GM23338 (cell line): ENCODE data around the gene SHB. TPM values are rescaled to one million over a fixed set of nuclear protein-coding genes. Genes with fewer than 3 reads are reported as not detected.

ENCODE experiments used
- ATAC-seq: fragments of 200-7000 bp; cut with Tn5 transposase; 3 replicates; pipeline ENCODE4 v1.9.1; 2020
- DNase-seq: peaks from one replicate; pipeline ENCODE4 v3.0.0-alpha.2; 2015; ENCODE audit warnings: low spot score
- H2AFZ ChIP-seq: fragments of 200-600 bp; sonication (generic); 2 replicates; pipeline ENCODE4 v1.8.0; 2016; ENCODE audit warnings: antibody characterized with exemption, mild to moderate bottlenecking, moderate library complexity
- H3F3A ChIP-seq: fragments of 200-600 bp; sonication (generic); replicated peaks from 2 replicates; pipeline ENCODE4 v1.8.0; 2017; ENCODE audit warnings: antibody characterized with exemption, mixed run types, low read depth
- H3K27ac ChIP-seq: fragments of 200-600 bp; sonication (generic); 2 replicates; pipeline ENCODE4 v1.6.1; 2016; ENCODE audit warnings: low read depth
- H3K27me3 ChIP-seq: fragments of 200-600 bp; sonication (generic); 2 replicates; pipeline ENCODE4 v1.8.0; 2016; ENCODE audit warnings: mild to moderate bottlenecking, mixed run types, moderate library complexity; ENCODE audit not compliant: insufficient read depth
- H3K36me3 ChIP-seq: fragments of 200-600 bp; sonication (generic); 2 replicates; pipeline ENCODE4 v1.8.0; 2016; ENCODE audit warnings: mild to moderate bottlenecking; ENCODE audit not compliant: insufficient read depth
- H3K4me1 ChIP-seq: fragments of 200-600 bp; sonication (generic); 2 replicates; pipeline ENCODE4 v1.8.0; 2016; ENCODE audit warnings: mild to moderate bottlenecking, moderate library complexity; ENCODE audit not compliant: insufficient read depth
- H3K4me2 ChIP-seq: fragments of 200-600 bp; sonication (generic); 2 replicates; pipeline ENCODE4 v1.7.1; 2017; ENCODE audit warnings: mixed run types
- H3K4me3 ChIP-seq: fragments of 200-600 bp; sonication (generic); 2 replicates; pipeline ENCODE4 v1.6.1; 2016; ENCODE audit warnings: mixed run types
- H3K79me2 ChIP-seq: fragments of 200-600 bp; sonication (generic); replicated peaks from 2 replicates; pipeline ENCODE4 v1.8.0; 2017; ENCODE audit warnings: mild to moderate bottlenecking; ENCODE audit not compliant: insufficient read depth
- H3K9me2 ChIP-seq: fragments of 200-600 bp; sonication (generic); 2 replicates; pipeline ENCODE4 v1.8.0; 2017; ENCODE audit not compliant: insufficient read depth
- H4K20me1 ChIP-seq: fragments of 200-600 bp; sonication (generic); replicated peaks from 2 replicates; pipeline ENCODE4 v1.8.0; 2017; ENCODE audit warnings: mild to moderate bottlenecking; ENCODE audit not compliant: insufficient read depth
- H3K27ac Mint-ChIP-seq: 2 replicates; pipeline ENCODE4 v1.8.0; 2020; ENCODE audit warnings: inconsistent platforms, mild to moderate bottlenecking, moderate library complexity, mixed read lengths
- H3K27me3 Mint-ChIP-seq: 3 replicates; pipeline ENCODE4 v1.8.0; 2022; ENCODE audit warnings: low read depth, mild to moderate bottlenecking, moderate library complexity, mixed read lengths, inconsistent platforms; ENCODE audit not compliant: insufficient read depth, poor library complexity
- H3K36me3 Mint-ChIP-seq: 3 replicates; pipeline ENCODE4 v1.8.0; 2021; ENCODE audit warnings: low read depth, mild to moderate bottlenecking, inconsistent platforms, moderate library complexity, mixed read lengths
- H3K4me1 Mint-ChIP-seq: 3 replicates; pipeline ENCODE4 v1.8.0; 2020; ENCODE audit warnings: mild to moderate bottlenecking, inconsistent platforms, mixed read lengths
- H3K4me3 Mint-ChIP-seq: 3 replicates; pipeline ENCODE4 v1.8.0; 2021; ENCODE audit warnings: moderate library complexity, mild to moderate bottlenecking, inconsistent platforms, mixed read lengths
- H3K9me3 Mint-ChIP-seq: 3 replicates; pipeline ENCODE4 v1.8.0; 2020; ENCODE audit warnings: moderate library complexity, mild to moderate bottlenecking, inconsistent platforms, mixed read lengths
- CREB1 ChIP-seq: fragments of 250-450 bp; sonication (Bioruptor Pico); IDR thresholded peaks from 2 replicates; pipeline ENCODE4 v1.5.0; 2020; ENCODE audit warnings: low read depth, mild to moderate bottlenecking, moderate library complexity
- EZH2 ChIP-seq: fragments of 200-600 bp; sonication (generic); IDR thresholded peaks from one replicate; pipeline ENCODE4 v1.8.0; 2017; ENCODE audit warnings: antibody characterized with exemption, mild to moderate bottlenecking, low read depth; ENCODE audit not compliant: unreplicated experiment
- EZH2phosphoT487 ChIP-seq: fragments of 200-600 bp; sonication (generic); IDR thresholded peaks from one replicate; pipeline ENCODE4 v1.8.1; 2018; ENCODE audit warnings: antibody characterized with exemption; ENCODE audit not compliant: unreplicated experiment
- JUNB ChIP-seq: IDR thresholded peaks from one replicate; pipeline ENCODE4 v1.6.1; 2016; ENCODE audit warnings: antibody characterized with exemption; ENCODE audit not compliant: unreplicated experiment
- NANOG ChIP-seq: IDR thresholded peaks from 2 replicates; pipeline ENCODE4 v1.6.1; 2016; ENCODE audit warnings: antibody characterized with exemption, borderline replicate concordance
- POLR2AphosphoS5 ChIP-seq: IDR thresholded peaks from 2 replicates; pipeline ENCODE4 v1.6.1; 2016; ENCODE audit warnings: antibody characterized with exemption, low read depth
- STAT1 ChIP-seq: IDR thresholded peaks from one replicate; pipeline ENCODE4 v1.6.1; 2016; ENCODE audit warnings: antibody characterized with exemption; ENCODE audit not compliant: unreplicated experiment
- ZNF114 ChIP-seq: fragments of 250-450 bp; sonication (Bioruptor Pico); IDR thresholded peaks from 2 replicates; pipeline ENCODE4 v1.5.0; 2020; ENCODE audit warnings: mild to moderate bottlenecking, moderate library complexity
- ZNF331 ChIP-seq: fragments of 250-450 bp; sonication (Bioruptor Pico); IDR thresholded peaks from 2 replicates; pipeline ENCODE4 v1.5.0; 2020; ENCODE audit warnings: low read depth, mild to moderate bottlenecking, moderate library complexity
- polyA plus RNA-seq: library from polyadenylated mRNA; unstranded; fragments of >200 nt; fragmentation: Nextera tagmentation; extraction: Ambion mirVana; gene quantifications from 2 replicates; pipeline ENCODE4 v1.2.1, GENCODE V29; 2016
- total RNA-seq: library from RNA; depleted of rRNA; stranded (reverse); fragments of >200 nt; shearing (Covaris generic); gene quantifications from 2 replicates; pipeline ENCODE4 v1.2.3, GENCODE V29; 2014
- TF ChIP-seq, protein P1 (sequence below): IDR thresholded peaks from 2 replicates; pipeline ENCODE4 v1.6.1; 2016; ENCODE audit warnings: antibody characterized with exemption
- TF ChIP-seq, protein P2 (sequence below): fragments of 250-450 bp; sonication (Bioruptor Pico); IDR thresholded peaks from 2 replicates; pipeline ENCODE4 v1.5.0; 2020; ENCODE audit warnings: mild to moderate bottlenecking, moderate library complexity
- TF ChIP-seq, protein P3 (sequence below): IDR thresholded peaks from one replicate; pipeline ENCODE4 v1.6.1; 2018; ENCODE audit warnings: antibody characterized with exemption; ENCODE audit not compliant: unreplicated experiment
- TF ChIP-seq, protein P4 (sequence below), 2 experiments: fragments of 200-600 bp in 1 of 2; sonication (generic) in 1 of 2; conservative IDR thresholded peaks; 2 replicates each; pipeline versions ENCODE4 v1.5.1 to v1.6.1; 2016 to 2017; ENCODE audit warnings: antibody characterized with exemption in 2 of 2, low read depth in 2 of 2, mild to moderate bottlenecking in 2 of 2, moderate library complexity in 1 of 2

The SHB gene
- total and polyA plus RNA-seq, 2 experiments from 2014 or later, result 1.5 to 14.0 TPM

DNA sequence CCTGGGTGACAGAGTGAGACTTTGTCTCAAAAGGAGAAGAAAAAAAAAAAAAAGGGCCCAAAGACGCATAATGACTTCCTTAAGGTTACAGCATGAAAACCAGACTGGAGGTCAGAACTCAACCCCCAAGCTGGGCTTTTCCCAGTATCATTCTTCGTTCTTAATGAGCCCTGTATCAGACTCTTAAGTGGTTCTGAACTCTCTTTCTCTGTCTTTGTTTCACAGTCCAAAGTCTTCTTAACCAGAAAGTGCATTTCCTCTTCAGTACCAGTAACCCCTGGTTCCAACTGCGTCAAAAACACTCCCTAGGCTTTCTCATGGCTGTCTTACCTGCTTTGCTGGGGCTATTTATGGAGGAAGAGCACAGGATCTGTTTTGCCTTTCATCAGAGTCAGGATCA lies 38.4 kb upstream of the SHB start:
- H3K27me3 Mint-ChIP-seq, result peaks cover 3% of the 10 kb centered on the region
- no peak overlapping the region for H3K27ac Mint-ChIP-seq
- Histone ChIP-seq H3K9me2 (no peaks in the 10 kb centered on the region), H3K27ac (no peak overlapping the region), H3K79me2 (no peaks in the 10 kb centered on the region), H3K4me1 (no peaks in the 10 kb centered on the region), H3F3A (no peaks in the 10 kb centered on the region), H3K4me2 (no peak overlapping the region), H3K27me3 (no peaks in the 10 kb centered on the region), H4K20me1 (no peaks in the 10 kb centered on the region), H3K4me3 (no peak overlapping the region), H2AFZ (peak overlapping the region; percentile 72), H3K36me3 (no peaks in the 10 kb centered on the region)
- H3K4me1 Mint-ChIP-seq, result no peaks in the 10 kb centered on the region
- no peaks in the 10 kb centered on the region for H3K36me3 Mint-ChIP-seq
- ATAC-seq (no peak), DNase-seq (no peak)
- no peak overlapping the region for H3K4me3 Mint-ChIP-seq
- H3K9me3 Mint-ChIP-seq, result no peaks in the 10 kb centered on the region
- TF ChIP-seq EZH2phosphoT487, result no peak
- no peak for TF ChIP-seq POLR2AphosphoS5
- no peak for TF ChIP-seq EZH2
- TF ChIP-seq, protein P1, sequence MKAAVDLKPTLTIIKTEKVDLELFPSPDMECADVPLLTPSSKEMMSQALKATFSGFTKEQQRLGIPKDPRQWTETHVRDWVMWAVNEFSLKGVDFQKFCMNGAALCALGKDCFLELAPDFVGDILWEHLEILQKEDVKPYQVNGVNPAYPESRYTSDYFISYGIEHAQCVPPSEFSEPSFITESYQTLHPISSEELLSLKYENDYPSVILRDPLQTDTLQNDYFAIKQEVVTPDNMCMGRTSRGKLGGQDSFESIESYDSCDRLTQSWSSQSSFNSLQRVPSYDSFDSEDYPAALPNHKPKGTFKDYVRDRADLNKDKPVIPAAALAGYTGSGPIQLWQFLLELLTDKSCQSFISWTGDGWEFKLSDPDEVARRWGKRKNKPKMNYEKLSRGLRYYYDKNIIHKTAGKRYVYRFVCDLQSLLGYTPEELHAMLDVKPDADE, result no peak
- TF ChIP-seq STAT1, result no peak
- TF ChIP-seq, protein P2, sequence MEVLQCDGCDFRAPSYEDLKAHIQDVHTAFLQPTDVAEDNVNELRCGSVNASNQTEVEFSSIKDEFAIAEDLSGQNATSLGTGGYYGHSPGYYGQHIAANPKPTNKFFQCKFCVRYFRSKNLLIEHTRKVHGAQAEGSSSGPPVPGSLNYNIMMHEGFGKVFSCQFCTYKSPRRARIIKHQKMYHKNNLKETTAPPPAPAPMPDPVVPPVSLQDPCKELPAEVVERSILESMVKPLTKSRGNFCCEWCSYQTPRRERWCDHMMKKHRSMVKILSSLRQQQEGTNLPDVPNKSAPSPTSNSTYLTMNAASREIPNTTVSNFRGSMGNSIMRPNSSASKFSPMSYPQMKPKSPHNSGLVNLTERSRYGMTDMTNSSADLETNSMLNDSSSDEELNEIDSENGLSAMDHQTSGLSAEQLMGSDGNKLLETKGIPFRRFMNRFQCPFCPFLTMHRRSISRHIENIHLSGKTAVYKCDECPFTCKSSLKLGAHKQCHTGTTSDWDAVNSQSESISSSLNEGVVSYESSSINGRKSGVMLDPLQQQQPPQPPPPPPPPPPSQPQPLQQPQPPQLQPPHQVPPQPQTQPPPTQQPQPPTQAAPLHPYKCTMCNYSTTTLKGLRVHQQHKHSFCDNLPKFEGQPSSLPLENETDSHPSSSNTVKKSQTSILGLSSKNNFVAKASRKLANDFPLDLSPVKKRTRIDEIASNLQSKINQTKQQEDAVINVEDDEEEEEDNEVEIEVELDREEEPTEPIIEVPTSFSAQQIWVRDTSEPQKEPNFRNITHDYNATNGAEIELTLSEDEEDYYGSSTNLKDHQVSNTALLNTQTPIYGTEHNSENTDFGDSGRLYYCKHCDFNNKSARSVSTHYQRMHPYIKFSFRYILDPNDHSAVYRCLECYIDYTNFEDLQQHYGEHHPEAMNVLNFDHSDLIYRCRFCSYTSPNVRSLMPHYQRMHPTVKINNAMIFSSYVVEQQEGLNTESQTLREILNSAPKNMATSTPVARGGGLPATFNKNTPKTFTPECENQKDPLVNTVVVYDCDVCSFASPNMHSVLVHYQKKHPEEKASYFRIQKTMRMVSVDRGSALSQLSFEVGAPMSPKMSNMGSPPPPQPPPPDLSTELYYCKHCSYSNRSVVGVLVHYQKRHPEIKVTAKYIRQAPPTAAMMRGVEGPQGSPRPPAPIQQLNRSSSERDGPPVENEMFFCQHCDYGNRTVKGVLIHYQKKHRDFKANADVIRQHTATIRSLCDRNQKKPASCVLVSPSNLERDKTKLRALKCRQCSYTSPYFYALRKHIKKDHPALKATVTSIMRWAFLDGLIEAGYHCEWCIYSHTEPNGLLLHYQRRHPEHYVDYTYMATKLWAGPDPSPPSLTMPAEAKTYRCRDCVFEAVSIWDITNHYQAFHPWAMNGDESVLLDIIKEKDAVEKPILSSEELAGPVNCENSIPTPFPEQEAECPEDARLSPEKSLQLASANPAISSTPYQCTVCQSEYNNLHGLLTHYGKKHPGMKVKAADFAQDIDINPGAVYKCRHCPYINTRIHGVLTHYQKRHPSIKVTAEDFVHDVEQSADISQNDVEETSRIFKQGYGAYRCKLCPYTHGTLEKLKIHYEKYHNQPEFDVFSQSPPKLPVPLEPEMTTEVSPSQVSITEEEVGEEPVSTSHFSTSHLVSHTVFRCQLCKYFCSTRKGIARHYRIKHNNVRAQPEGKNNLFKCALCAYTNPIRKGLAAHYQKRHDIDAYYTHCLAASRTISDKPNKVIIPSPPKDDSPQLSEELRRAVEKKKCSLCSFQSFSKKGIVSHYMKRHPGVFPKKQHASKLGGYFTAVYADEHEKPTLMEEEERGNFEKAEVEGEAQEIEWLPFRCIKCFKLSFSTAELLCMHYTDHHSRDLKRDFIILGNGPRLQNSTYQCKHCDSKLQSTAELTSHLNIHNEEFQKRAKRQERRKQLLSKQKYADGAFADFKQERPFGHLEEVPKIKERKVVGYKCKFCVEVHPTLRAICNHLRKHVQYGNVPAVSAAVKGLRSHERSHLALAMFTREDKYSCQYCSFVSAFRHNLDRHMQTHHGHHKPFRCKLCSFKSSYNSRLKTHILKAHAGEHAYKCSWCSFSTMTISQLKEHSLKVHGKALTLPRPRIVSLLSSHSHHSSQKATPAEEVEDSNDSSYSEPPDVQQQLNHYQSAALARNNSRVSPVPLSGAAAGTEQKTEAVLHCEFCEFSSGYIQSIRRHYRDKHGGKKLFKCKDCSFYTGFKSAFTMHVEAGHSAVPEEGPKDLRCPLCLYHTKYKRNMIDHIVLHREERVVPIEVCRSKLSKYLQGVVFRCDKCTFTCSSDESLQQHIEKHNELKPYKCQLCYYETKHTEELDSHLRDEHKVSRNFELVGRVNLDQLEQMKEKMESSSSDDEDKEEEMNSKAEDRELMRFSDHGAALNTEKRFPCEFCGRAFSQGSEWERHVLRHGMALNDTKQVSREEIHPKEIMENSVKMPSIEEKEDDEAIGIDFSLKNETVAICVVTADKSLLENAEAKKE (CRISPR knock-in tag), result no peak
- TF ChIP-seq NANOG, result no peak
- no peak for TF ChIP-seq ZNF331 (CRISPR knock-in tag)
- TF ChIP-seq ZNF114 (CRISPR knock-in tag), result no peak
- TF ChIP-seq, protein P3, sequence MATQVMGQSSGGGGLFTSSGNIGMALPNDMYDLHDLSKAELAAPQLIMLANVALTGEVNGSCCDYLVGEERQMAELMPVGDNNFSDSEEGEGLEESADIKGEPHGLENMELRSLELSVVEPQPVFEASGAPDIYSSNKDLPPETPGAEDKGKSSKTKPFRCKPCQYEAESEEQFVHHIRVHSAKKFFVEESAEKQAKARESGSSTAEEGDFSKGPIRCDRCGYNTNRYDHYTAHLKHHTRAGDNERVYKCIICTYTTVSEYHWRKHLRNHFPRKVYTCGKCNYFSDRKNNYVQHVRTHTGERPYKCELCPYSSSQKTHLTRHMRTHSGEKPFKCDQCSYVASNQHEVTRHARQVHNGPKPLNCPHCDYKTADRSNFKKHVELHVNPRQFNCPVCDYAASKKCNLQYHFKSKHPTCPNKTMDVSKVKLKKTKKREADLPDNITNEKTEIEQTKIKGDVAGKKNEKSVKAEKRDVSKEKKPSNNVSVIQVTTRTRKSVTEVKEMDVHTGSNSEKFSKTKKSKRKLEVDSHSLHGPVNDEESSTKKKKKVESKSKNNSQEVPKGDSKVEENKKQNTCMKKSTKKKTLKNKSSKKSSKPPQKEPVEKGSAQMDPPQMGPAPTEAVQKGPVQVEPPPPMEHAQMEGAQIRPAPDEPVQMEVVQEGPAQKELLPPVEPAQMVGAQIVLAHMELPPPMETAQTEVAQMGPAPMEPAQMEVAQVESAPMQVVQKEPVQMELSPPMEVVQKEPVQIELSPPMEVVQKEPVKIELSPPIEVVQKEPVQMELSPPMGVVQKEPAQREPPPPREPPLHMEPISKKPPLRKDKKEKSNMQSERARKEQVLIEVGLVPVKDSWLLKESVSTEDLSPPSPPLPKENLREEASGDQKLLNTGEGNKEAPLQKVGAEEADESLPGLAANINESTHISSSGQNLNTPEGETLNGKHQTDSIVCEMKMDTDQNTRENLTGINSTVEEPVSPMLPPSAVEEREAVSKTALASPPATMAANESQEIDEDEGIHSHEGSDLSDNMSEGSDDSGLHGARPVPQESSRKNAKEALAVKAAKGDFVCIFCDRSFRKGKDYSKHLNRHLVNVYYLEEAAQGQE, result no peak
- no peak for TF ChIP-seq CREB1 (CRISPR knock-in tag)
- TF ChIP-seq, protein P4, sequence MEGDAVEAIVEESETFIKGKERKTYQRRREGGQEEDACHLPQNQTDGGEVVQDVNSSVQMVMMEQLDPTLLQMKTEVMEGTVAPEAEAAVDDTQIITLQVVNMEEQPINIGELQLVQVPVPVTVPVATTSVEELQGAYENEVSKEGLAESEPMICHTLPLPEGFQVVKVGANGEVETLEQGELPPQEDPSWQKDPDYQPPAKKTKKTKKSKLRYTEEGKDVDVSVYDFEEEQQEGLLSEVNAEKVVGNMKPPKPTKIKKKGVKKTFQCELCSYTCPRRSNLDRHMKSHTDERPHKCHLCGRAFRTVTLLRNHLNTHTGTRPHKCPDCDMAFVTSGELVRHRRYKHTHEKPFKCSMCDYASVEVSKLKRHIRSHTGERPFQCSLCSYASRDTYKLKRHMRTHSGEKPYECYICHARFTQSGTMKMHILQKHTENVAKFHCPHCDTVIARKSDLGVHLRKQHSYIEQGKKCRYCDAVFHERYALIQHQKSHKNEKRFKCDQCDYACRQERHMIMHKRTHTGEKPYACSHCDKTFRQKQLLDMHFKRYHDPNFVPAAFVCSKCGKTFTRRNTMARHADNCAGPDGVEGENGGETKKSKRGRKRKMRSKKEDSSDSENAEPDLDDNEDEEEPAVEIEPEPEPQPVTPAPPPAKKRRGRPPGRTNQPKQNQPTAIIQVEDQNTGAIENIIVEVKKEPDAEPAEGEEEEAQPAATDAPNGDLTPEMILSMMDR (conservative IDR thresholded peaks at IDR 0.05; ENCODE audit: low read depth in 2 of 2), result no peak
- no peak for TF ChIP-seq JUNB
